ENCODE measurements around the gene HARBI1. TPM values are rescaled to one million over a fixed set of nuclear protein-coding genes. Genes with fewer than 3 reads are reported as not detected.

The HARBI1 gene
- total and polyA plus RNA-seq, 9 of the 15 experiments (the other 6 are each of a cell fraction or from before 2014, with no cell fraction given): 3.5 to 8.4 (median 5.5) TPM

DNA sequence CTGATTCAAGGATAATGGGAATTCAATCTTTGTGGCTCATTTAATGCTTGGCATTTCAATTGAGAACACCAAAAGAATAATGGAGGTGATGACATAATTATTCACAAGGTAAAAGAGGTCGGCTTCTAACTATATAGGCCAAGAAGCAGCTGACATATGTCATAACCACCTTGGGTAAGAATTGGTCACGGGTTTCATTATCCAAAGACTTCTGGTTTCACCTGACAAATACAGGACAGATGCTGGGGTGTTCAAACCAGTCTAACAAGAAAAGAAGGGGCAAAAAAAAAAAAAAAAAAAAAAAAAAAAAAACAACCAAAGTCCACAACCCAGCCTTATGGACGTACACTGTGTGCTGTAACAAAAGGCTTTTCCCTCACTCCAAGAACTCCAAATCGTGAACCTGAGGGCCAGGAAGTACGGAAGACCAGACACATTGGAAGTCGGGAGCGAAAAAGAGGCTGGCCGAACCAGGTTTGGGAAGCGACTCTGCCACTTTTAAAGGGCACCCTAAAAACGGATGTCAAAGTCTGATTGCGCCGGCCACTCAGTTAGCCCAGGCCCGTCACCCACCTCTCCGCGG is 385 bp downstream of the HARBI1 start (continued):
- TF ChIP-seq, protein P1, sequence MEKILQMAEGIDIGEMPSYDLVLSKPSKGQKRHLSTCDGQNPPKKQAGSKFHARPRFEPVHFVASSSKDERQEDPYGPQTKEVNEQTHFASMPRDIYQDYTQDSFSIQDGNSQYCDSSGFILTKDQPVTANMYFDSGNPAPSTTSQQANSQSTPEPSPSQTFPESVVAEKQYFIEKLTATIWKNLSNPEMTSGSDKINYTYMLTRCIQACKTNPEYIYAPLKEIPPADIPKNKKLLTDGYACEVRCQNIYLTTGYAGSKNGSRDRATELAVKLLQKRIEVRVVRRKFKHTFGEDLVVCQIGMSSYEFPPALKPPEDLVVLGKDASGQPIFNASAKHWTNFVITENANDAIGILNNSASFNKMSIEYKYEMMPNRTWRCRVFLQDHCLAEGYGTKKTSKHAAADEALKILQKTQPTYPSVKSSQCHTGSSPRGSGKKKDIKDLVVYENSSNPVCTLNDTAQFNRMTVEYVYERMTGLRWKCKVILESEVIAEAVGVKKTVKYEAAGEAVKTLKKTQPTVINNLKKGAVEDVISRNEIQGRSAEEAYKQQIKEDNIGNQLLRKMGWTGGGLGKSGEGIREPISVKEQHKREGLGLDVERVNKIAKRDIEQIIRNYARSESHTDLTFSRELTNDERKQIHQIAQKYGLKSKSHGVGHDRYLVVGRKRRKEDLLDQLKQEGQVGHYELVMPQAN (IDR thresholded peaks at IDR 0.05; ENCODE audit: borderline replicate concordance): peak; percentile 65; the same call in 1 of the 2 replicates
- no peak for TF ChIP-seq ELF4 (CRISPR knock-in tag; IDR thresholded peaks at IDR 0.05)
- TF ChIP-seq GTF2E2 (tag; IDR thresholded peaks at IDR 0.05): peak; percentile 8; the same call in 1 of the 2 replicates
- no peak for TF ChIP-seq ZEB2 (IDR thresholded peaks at IDR 0.05)
- TF ChIP-seq, protein P2, sequence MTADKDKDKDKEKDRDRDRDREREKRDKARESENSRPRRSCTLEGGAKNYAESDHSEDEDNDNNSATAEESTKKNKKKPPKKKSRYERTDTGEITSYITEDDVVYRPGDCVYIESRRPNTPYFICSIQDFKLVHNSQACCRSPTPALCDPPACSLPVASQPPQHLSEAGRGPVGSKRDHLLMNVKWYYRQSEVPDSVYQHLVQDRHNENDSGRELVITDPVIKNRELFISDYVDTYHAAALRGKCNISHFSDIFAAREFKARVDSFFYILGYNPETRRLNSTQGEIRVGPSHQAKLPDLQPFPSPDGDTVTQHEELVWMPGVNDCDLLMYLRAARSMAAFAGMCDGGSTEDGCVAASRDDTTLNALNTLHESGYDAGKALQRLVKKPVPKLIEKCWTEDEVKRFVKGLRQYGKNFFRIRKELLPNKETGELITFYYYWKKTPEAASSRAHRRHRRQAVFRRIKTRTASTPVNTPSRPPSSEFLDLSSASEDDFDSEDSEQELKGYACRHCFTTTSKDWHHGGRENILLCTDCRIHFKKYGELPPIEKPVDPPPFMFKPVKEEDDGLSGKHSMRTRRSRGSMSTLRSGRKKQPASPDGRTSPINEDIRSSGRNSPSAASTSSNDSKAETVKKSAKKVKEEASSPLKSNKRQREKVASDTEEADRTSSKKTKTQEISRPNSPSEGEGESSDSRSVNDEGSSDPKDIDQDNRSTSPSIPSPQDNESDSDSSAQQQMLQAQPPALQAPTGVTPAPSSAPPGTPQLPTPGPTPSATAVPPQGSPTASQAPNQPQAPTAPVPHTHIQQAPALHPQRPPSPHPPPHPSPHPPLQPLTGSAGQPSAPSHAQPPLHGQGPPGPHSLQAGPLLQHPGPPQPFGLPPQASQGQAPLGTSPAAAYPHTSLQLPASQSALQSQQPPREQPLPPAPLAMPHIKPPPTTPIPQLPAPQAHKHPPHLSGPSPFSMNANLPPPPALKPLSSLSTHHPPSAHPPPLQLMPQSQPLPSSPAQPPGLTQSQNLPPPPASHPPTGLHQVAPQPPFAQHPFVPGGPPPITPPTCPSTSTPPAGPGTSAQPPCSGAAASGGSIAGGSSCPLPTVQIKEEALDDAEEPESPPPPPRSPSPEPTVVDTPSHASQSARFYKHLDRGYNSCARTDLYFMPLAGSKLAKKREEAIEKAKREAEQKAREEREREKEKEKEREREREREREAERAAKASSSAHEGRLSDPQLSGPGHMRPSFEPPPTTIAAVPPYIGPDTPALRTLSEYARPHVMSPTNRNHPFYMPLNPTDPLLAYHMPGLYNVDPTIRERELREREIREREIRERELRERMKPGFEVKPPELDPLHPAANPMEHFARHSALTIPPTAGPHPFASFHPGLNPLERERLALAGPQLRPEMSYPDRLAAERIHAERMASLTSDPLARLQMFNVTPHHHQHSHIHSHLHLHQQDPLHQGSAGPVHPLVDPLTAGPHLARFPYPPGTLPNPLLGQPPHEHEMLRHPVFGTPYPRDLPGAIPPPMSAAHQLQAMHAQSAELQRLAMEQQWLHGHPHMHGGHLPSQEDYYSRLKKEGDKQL (CRISPR knock-in tag; IDR thresholded peaks at IDR 0.05; ENCODE audit: borderline replicate concordance): 0 out of 2 replicates have a peak, but pooled peaks have one; percentile 40
- TF ChIP-seq, protein P3, sequence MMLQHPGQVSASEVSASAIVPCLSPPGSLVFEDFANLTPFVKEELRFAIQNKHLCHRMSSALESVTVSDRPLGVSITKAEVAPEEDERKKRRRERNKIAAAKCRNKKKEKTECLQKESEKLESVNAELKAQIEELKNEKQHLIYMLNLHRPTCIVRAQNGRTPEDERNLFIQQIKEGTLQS (IDR thresholded peaks at IDR 0.05): peak; percentile 49
- TF ChIP-seq, protein P3 (CRISPR knock-in tag; conservative IDR thresholded peaks at IDR 0.05): no peak
- TF ChIP-seq, protein P4, sequence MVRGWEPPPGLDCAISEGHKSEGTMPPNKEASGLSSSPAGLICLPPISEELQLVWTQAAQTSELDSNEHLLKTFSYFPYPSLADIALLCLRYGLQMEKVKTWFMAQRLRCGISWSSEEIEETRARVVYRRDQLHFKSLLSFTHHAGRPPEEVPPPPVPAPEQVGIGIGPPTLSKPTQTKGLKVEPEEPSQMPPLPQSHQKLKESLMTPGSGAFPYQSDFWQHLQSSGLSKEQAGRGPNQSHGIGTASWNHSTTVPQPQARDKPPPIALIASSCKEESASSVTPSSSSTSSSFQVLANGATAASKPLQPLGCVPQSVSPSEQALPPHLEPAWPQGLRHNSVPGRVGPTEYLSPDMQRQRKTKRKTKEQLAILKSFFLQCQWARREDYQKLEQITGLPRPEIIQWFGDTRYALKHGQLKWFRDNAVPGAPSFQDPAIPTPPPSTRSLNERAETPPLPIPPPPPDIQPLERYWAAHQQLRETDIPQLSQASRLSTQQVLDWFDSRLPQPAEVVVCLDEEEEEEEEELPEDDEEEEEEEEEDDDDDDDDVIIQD (CRISPR knock-in tag; IDR thresholded peaks at IDR 0.05): no peak
- peak; percentile 26 for TF ChIP-seq SUPT5H (IDR thresholded peaks at IDR 0.05)
- TF ChIP-seq, protein P5, sequence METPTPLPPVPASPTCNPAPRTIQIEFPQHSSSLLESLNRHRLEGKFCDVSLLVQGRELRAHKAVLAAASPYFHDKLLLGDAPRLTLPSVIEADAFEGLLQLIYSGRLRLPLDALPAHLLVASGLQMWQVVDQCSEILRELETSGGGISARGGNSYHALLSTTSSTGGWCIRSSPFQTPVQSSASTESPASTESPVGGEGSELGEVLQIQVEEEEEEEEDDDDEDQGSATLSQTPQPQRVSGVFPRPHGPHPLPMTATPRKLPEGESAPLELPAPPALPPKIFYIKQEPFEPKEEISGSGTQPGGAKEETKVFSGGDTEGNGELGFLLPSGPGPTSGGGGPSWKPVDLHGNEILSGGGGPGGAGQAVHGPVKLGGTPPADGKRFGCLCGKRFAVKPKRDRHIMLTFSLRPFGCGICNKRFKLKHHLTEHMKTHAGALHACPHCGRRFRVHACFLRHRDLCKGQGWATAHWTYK (CRISPR knock-in tag; IDR thresholded peaks at IDR 0.05): no peak
- no peak for TF ChIP-seq SETDB1 (IDR thresholded peaks at IDR 0.05; ENCODE audit: low read length)
- TF ChIP-seq, protein P6, sequence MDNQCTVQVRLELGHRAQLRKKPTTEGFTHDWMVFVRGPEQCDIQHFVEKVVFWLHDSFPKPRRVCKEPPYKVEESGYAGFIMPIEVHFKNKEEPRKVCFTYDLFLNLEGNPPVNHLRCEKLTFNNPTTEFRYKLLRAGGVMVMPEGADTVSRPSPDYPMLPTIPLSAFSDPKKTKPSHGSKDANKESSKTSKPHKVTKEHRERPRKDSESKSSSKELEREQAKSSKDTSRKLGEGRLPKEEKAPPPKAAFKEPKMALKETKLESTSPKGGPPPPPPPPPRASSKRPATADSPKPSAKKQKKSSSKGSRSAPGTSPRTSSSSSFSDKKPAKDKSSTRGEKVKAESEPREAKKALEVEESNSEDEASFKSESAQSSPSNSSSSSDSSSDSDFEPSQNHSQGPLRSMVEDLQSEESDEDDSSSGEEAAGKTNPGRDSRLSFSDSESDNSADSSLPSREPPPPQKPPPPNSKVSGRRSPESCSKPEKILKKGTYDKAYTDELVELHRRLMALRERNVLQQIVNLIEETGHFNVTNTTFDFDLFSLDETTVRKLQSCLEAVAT (IDR thresholded peaks at IDR 0.05): peak; percentile 24 to 60; a peak in 2 of 4 replicates

All from K562 (cell line).